Muscle of leg (tissue), 11 donors: ENCODE measurements around the gene GSTA3. TPM values are rescaled to one million over a fixed set of nuclear protein-coding genes. Genes with fewer than 3 reads are reported as not detected.
"Not testable (repeated sequence)": the region's sequence is repeated elsewhere in the genome, so short reads cannot be mapped to it uniquely, and the experiment has no call there.

Source experiments
- DNase-seq: peaks from one replicate; pipeline ENCODE4 v3.0.0; 2013
- H3K27ac ChIP-seq: one replicate; pipeline ENCODE4 v1.5.1; 2013; ENCODE audit warnings: mild to moderate bottlenecking, low read length, control low read depth
- H3K27me3 ChIP-seq: one replicate; pipeline ENCODE4 v1.6.1; 2013; ENCODE audit warnings: low read length; ENCODE audit not compliant: control insufficient read depth, insufficient read depth
- H3K36me3 ChIP-seq: one replicate; pipeline ENCODE4 v1.6.1; 2013; ENCODE audit warnings: low read length; ENCODE audit not compliant: control insufficient read depth, insufficient read depth
- H3K4me1 ChIP-seq: one replicate; pipeline ENCODE4 v1.6.1; 2013; ENCODE audit warnings: low read length; ENCODE audit not compliant: control insufficient read depth, insufficient read depth
- H3K4me3 ChIP-seq: one replicate; pipeline ENCODE4 v1.5.1; 2013; ENCODE audit warnings: low read length, control low read depth
- H3K9me3 ChIP-seq: replicated peaks from 2 replicates; pipeline ENCODE4 v1.6.1; 2013; ENCODE audit warnings: low read depth, low read length; ENCODE audit not compliant: control insufficient read depth
- WGBS: methylation state at CpG from one replicate; pipeline ENCODE4 v1.1.5; 2013; ENCODE audit warnings: missing lambda C conversion rate; ENCODE audit not compliant: insufficient coverage; 5-methylcytosine and 5-hydroxymethylcytosine counted together
- polyA plus RNA-seq, 8 donors: library from polyadenylated mRNA; unstranded; fragments of 120-200 nt; gene quantifications; one replicate each; pipeline versions ENCODE4 v1.2.1 to v1.2.3, GENCODE V29; 2013; ENCODE audit warnings: inconsistent platforms in 1 of 8, low replicate concordance in 1 of 8; ENCODE audit not compliant: insufficient read length in 8 of 8, insufficient read depth in 1 of 8
- total RNA-seq: library from RNA; stranded (reverse); fragments of 120-200 nt; gene quantifications from one replicate; pipeline ENCODE4 v1.2.4, GENCODE V29; 2013

The GSTA3 gene
- total and polyA plus RNA-seq, 9 donors = not detected

- WGBS = 60% methylated on average over 1 of the region's 1 CpG
- no peaks in the 10 kb centered on the region for H3K36me3 ChIP-seq
- H3K27ac ChIP-seq = no peak overlapping the region
- H3K4me3 ChIP-seq = no peak overlapping the region
- no peaks in the 10 kb centered on the region for H3K4me1 ChIP-seq
- DNase-seq = no peak
- no peaks in the 10 kb centered on the region for H3K27me3 ChIP-seq
- H3K9me3 ChIP-seq = no peaks in the 10 kb centered on the region
Measured at GRCh38 chr6:52868240-52868639, 41.3 kb downstream of the GSTA3 start.

GRCh38 chr6:52861151-52861550, 48.3 kb downstream of the GSTA3 start:
- H3K9me3 ChIP-seq, H3K4me1 ChIP-seq, DNase-seq, H3K27me3 ChIP-seq, H3K36me3 ChIP-seq, H3K4me3 ChIP-seq, H3K27ac ChIP-seq: not testable (repeated sequence)
- 79% methylated on average over 6 of the region's 7 CpGs for WGBS

DNA sequence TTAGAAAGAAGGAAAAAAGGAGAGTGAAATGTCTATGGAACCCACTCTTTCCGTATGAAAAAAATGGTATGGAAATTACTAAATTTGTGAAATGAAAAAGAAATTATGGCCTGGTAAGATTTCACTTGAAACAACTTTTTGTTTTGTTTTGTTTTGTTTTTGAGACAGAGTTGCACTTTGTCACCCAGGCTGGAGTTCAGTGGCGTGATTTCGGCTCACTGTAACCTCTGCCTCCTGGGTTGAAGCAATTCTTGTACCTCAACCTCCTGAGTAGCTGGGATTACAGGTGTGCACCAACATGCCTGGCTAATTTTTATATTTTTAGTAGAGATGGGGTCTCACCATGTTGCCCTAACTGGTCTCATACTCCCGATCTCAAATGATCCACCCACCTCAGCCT, 51.1 kb downstream of the GSTA3 start:
- H3K27me3 ChIP-seq = no peaks in the 10 kb centered on the region
- no peaks in the 10 kb centered on the region for H3K9me3 ChIP-seq
- WGBS = 87% methylated on average over 3 of the region's 4 CpGs
- no peaks in the 10 kb centered on the region for H3K4me1 ChIP-seq
- H3K36me3 ChIP-seq = no peaks in the 10 kb centered on the region
- H3K4me3 ChIP-seq = no peak overlapping the region
- no peak for DNase-seq
- H3K27ac ChIP-seq = no peak overlapping the region

DNA sequence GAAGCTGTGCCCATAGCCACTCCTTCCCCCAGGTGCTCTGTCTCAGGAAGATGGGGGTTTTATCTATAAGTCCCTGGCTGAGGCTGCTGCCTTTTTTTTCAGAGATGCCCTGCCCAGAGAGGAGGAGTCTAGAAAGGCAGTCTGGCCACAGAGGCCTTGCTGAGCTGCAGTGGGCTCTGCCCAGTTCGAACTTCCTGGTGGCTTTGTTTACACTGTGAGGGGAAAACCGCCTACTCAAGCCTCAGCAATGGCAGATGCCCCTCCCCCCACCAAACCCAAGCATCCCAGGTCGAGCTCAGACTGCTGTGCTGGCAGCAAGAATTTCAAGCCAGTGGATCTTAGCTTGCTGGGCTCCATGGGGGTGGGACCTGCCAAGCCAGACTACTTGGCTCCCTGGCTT, 53.4 kb downstream of the GSTA3 start:
- no CpG with 5 or more reads among the region's 3 CpGs for WGBS
- H3K27me3 ChIP-seq = not testable (repeated sequence)

DNA sequence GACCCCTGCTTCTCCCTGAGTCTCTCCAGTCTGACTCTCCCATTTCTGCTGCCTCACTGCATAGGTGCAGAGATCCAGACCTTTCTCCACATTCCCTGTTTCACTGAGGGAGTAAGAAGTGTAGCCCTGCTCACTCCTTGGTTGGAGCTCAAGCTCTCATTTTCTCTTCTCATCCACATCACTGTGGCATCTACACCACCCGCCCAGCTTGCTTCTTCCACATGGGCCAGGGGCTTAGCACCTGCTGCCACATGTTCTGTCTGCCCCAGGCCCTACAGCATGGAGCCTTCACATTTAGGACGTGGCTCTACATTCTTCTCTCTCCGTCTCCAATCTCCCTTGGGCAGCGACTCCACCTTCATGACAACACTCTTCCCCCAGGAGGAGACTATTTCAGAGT, 60.4 kb downstream of the GSTA3 start:
- Histone ChIP-seq H3K4me1 (no peaks in the 10 kb centered on the region), H3K27ac (no peak overlapping the region), H3K36me3 (no peaks in the 10 kb centered on the region), H3K27me3 (no peaks in the 10 kb centered on the region), H3K4me3 (no peak overlapping the region), H3K9me3 (no peaks in the 10 kb centered on the region)
- no peak for DNase-seq
- 69% methylated on average over 4 of the region's 4 CpGs for WGBS

More for the DNA sequence above, 53.4 kb downstream of the GSTA3 start:
- H3K27ac ChIP-seq, H3K9me3 ChIP-seq, H3K4me3 ChIP-seq, H3K4me1 ChIP-seq, H3K36me3 ChIP-seq, DNase-seq: not testable (repeated sequence)

Other genes starting within 250 kb of the GSTA3 start
- 14.6 TPM for gene TMEM14A, start 238.6 kb downstream of the GSTA3 start, total RNA-seq
- gene TMEM14A, start 238.6 kb downstream of the GSTA3 start, polyA plus RNA-seq = 10 to 100 TPM; 14.0 to 23.8 (median 18.9) TPM
- gene GSTA2, start 146.2 kb downstream of the GSTA3 start, total RNA-seq = not detected
- 1 to 10 TPM in 1 of 8 donors, under 1 TPM in 2, not detected in 5; 0.15 to 1.3 (median 0.20) TPM for gene GSTA2, start 146.2 kb downstream of the GSTA3 start, polyA plus RNA-seq
- not detected for gene GSTA1, start 105.9 kb downstream of the GSTA3 start, total RNA-seq
- 10 to 100 TPM in 1 of 8 donors, 1 to 10 TPM in 2, under 1 TPM in 4, not detected in 1; 0.15 to 25.5 (median 0.60) TPM for gene GSTA1, start 105.9 kb downstream of the GSTA3 start, polyA plus RNA-seq
- gene GSTA5, start 68.9 kb downstream of the GSTA3 start, total RNA-seq = not detected
- not detected for gene GSTA5, start 68.9 kb downstream of the GSTA3 start, polyA plus RNA-seq
- gene GSTA4, start 85.6 kb upstream of the GSTA3 start, total RNA-seq = 50.9 TPM
- 10 to 100 TPM; 46.7 to 61.4 (median 55.3) TPM for gene GSTA4, start 85.6 kb upstream of the GSTA3 start, polyA plus RNA-seq
- 9.8 TPM for gene CILK1, start 152.1 kb upstream of the GSTA3 start, total RNA-seq
- 10 to 100 TPM in 7 of 8 donors, 1 to 10 TPM in 1; 9.2 to 15.0 (median 11.8) TPM for gene CILK1, start 152.1 kb upstream of the GSTA3 start, polyA plus RNA-seq
- gene FBXO9, start 155.7 kb upstream of the GSTA3 start, total RNA-seq = 47.2 TPM
- 10 to 100 TPM; 64.4 to 77.1 (median 71.1) TPM for gene FBXO9, start 155.7 kb upstream of the GSTA3 start, polyA plus RNA-seq
- 0.04 TPM for gene GCM1, start 239.1 kb upstream of the GSTA3 start, total RNA-seq
- under 1 TPM in 2 of 8 donors, not detected in 6; 0.04 to 0.16 TPM for gene GCM1, start 239.1 kb upstream of the GSTA3 start, polyA plus RNA-seq